Measurements from ENCODE around the gene ARL15. TPM values are rescaled to one million over a fixed set of nuclear protein-coding genes. Genes with fewer than 3 reads are reported as not detected.

ARL15 gene
- total RNA-seq, 1 donor: 22.0 TPM

DNA sequence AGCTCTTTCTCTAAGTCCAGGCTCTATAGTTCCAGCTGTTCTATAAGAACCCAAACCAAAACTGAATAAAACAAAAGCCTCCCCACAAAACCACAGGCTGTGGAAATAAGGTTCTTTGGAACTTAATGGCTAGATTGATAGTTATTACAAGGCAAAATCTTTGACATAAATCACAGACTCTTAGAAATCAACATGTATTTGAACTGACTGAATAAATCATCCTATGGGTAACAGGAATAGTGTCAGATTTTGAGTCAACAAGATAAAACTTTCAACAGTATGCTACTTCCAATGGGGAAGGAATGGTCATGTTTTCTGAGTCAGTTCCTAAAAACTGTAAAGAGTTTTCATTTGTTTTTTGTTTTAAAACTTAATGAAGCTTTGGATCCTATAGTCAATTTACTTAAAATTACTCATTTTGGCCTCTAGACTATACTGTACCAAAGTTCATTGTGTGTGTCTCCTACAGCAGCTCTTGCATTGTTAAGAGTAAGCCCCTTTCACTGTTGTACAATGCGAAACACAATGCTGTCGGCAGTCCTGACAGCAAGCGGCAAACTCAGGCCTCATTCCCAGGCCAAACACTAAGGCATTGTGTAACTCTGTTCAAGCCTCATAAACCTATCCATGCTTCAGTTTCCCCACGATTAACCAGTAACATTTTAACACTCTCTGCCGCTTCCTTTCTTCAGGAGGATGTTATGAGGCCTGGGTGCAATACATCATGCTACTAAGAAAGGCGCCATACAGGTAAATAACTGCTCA is 134.1 kb downstream of the ARL15 start:
- TF ChIP-seq, protein P1, sequence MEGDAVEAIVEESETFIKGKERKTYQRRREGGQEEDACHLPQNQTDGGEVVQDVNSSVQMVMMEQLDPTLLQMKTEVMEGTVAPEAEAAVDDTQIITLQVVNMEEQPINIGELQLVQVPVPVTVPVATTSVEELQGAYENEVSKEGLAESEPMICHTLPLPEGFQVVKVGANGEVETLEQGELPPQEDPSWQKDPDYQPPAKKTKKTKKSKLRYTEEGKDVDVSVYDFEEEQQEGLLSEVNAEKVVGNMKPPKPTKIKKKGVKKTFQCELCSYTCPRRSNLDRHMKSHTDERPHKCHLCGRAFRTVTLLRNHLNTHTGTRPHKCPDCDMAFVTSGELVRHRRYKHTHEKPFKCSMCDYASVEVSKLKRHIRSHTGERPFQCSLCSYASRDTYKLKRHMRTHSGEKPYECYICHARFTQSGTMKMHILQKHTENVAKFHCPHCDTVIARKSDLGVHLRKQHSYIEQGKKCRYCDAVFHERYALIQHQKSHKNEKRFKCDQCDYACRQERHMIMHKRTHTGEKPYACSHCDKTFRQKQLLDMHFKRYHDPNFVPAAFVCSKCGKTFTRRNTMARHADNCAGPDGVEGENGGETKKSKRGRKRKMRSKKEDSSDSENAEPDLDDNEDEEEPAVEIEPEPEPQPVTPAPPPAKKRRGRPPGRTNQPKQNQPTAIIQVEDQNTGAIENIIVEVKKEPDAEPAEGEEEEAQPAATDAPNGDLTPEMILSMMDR (IDR thresholded peaks at IDR 0.05; ENCODE audit: insufficient read depth, low read length): no peak
- H3K4me3 ChIP-seq (ENCODE audit: low read depth, low read length): no peak overlapping the region
- no peak for DNase-seq (ENCODE audit: low read depth)

DNA sequence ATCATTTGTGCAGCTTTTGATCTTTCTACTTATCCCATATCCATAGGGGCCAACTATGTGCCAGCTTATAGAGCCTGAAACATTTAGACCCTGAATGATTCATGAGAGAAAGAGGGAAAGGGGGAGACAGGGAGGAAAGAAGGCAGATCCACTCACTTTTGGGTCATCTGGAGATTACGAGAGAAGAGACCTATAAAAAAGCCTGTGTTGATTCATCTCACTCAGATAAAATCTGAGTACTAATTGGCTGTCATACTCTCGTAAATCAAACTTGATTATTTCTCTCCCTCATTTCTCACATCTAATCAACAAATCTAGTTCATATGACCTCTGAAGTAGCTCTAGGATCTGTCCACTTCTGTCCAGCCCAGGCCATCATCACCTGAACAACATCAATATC is 137.1 kb downstream of the ARL15 start:
- H3K4me3 ChIP-seq (ENCODE audit: low read depth, low read length): no peak overlapping the region
- TF ChIP-seq, protein P1 (IDR thresholded peaks at IDR 0.05; ENCODE audit: insufficient read depth, low read length): no peak
- no peak for DNase-seq (ENCODE audit: low read depth)

DNA sequence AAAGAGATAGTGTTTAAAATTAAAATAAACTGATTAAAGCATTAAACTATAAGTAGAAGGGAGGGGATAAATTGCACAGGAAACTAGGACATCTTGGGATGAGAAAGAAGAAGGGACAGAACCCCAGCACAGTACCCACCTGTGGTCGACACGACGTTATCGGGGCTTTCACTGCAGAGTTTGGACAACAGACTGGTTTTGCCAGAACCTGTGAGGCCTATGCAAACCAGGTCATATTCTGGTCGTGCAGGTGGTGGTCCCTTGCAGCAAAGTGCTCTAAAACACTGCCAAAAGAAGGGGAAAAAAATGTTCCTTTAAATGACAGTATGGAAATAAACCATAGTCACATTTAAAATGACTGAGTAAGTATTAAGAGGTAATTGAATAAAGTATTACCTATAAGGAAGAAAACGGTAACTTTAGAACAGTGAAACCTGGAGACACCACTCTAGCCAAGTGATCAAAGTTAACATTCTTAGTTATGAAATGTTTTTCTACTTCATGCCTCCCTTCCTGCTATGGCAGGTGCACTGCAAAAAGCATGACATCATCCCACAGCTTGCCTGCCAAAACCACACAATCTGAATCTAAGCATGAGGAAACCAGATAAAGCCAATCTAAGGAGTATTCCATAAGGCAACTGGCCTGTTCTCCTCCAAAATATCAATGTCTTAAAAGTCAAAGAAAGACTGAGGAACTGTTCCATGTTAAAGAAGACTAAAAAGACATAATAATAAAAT is 138.6 kb downstream of the ARL15 start:
- peak; percentile 59 for DNase-seq (ENCODE audit: low read depth)
- TF ChIP-seq, protein P1 (IDR thresholded peaks at IDR 0.05; ENCODE audit: insufficient read depth, low read length): no peak
- H3K4me3 ChIP-seq (ENCODE audit: low read depth, low read length): no peak overlapping the region

DNA sequence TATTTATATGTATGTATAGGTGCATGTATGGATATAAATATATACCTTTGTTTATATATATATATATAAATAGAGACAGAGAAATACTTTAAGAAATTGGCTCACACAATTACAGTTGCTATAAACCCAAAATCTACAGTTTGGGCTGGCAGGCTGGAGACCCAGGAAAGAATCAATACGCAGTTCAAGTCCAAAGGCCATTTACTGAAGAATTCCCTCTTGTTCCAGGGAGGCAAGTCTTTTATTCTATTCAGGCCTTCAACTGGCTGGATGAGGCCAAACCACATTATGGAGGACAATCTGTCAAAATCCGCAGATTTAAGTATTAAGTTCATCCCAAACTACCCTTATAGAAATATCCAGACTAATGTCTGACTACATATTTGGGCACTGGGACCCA is 144.7 kb downstream of the ARL15 start:
- H3K4me3 ChIP-seq (ENCODE audit: low read depth, low read length): no peak overlapping the region
- TF ChIP-seq, protein P1 (IDR thresholded peaks at IDR 0.05; ENCODE audit: insufficient read depth, low read length): no peak
- DNase-seq (ENCODE audit: low read depth): no peak

DNA sequence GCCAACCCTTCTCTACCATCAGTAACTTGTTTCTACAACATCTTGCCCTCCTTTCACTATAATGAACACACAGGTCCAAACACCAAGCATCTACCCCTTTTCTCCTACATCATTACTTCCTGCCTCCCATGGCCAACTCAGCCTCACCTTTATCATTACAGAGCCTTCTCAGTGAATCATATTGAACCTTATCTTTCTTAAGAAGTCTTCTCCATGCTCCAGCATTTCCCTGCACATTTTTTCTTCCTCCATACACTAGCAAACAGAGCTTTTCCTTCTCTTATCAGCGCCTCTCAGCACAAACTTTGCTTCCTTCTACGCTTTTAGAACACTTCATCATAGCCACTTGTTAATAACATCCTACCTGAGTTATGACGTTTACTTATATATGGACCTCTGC is 148.2 kb downstream of the ARL15 start:
- no peak for DNase-seq (ENCODE audit: low read depth)
- H3K4me3 ChIP-seq (ENCODE audit: low read depth, low read length): no peak overlapping the region
- TF ChIP-seq, protein P1 (IDR thresholded peaks at IDR 0.05; ENCODE audit: insufficient read depth, low read length): no peak

DNA sequence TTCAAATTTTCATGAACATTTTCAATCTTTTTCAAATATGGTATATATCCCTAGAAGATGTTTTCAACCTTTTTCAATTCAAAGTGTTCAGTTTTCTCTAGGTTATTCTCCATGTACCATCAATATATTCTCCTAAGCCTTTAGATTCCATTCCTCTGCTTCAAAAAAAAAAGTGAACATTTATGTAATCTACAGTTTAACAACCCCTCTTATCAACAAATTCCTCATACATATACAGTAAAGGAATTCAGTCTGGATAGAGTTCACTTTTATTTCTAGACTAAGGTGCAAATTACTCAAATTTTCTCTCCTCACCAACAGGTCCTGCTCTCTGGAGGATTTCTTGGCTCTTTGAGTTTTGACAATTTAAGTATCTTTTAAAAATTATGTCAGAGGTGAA is 150.0 kb downstream of the ARL15 start:
- no peak overlapping the region for H3K4me3 ChIP-seq (ENCODE audit: low read depth, low read length)
- TF ChIP-seq, protein P1 (IDR thresholded peaks at IDR 0.05; ENCODE audit: insufficient read depth, low read length): no peak
- no peak for DNase-seq (ENCODE audit: low read depth)
